T-helper 2 cell treated with Interferon-gamma antibody and Interleukin-4, amounts not matched to agents 5 μg/mL and 100 μg/mL, for 36 hours (primary cell): Measurements from ENCODE around the gene ACSF3.

Experiments used
- DNase-seq: peaks from one replicate; pipeline ENCODE4 v3.0.0; 2021; ENCODE audit warnings: low spot score
- H3K27ac Mint-ChIP-seq: one replicate; pipeline ENCODE4 v1.8.0; 2021; ENCODE audit warnings: mild to moderate bottlenecking, mixed read lengths
- H3K27me3 Mint-ChIP-seq: one replicate; pipeline ENCODE4 v1.8.0; 2021; ENCODE audit warnings: low read depth, mixed read lengths
- H3K36me3 Mint-ChIP-seq: one replicate; pipeline ENCODE4 v1.8.0; 2021; ENCODE audit warnings: low read depth, mixed read lengths
- H3K4me1 Mint-ChIP-seq: one replicate; pipeline ENCODE4 v1.8.0; 2021; ENCODE audit warnings: low read depth, mixed read lengths
- H3K4me3 Mint-ChIP-seq: one replicate; pipeline ENCODE4 v1.8.0; 2022; ENCODE audit warnings: mild to moderate bottlenecking, moderate library complexity, mixed read lengths
- H3K9me3 Mint-ChIP-seq: one replicate; pipeline ENCODE4 v1.8.0; 2021; ENCODE audit warnings: mixed read lengths

ACSF3 gene

DNA sequence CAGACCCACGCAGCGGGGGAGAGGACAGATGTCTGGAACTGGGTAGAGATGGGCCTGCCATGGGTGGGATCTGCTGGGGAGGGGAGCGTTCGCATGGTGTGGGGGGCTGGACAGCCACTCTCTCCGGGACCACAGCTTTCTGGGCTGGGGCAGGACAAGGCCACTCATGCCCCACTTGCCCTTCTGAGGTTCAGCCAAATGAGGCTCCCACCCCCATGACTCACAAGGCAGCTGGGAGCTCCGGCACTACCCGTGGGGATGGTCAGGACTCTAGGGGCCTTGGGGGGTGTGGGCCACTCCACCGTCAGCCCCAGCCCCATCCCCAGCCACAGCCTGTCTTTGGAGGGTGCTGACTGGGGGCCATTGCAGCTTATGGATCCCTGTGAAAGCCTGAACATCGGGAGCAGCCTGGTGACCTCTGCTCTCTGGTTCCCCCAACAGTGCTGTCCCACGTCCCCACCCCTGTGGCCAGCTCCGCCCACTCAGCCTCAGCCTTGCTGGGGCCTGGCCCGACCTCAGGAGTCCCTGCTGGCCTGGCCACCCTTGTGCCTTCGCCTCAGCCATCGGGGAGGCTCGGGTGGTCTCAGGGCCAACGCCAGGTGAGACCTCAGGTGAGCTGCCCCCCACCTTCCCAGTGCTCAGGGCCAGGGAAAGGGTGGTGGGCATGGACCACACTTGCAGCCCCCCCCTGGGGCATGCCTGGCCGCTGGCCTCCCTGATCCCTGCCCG, 73.2 kb downstream of the ACSF3 start:
- H3K27ac Mint-ChIP-seq, result no peak overlapping the region
- H3K27me3 Mint-ChIP-seq, result no peaks in the 10 kb centered on the region
- H3K4me3 Mint-ChIP-seq, result no peak overlapping the region
- H3K9me3 Mint-ChIP-seq, result no peaks in the 10 kb centered on the region
- no peaks in the 10 kb centered on the region for H3K36me3 Mint-ChIP-seq
- peaks cover 5% of the 10 kb centered on the region for H3K4me1 Mint-ChIP-seq
- no peak for DNase-seq

GRCh38 chr16:89167425-89167941, 73.8 kb downstream of the ACSF3 start:
- peak; percentile 74 for DNase-seq
- H3K4me1 Mint-ChIP-seq, result peaks cover 5% of the 10 kb centered on the region
- H3K27me3 Mint-ChIP-seq, result no peaks in the 10 kb centered on the region
- no peak overlapping the region for H3K4me3 Mint-ChIP-seq
- H3K27ac Mint-ChIP-seq, result no peak overlapping the region
- H3K36me3 Mint-ChIP-seq, result no peaks in the 10 kb centered on the region
- no peaks in the 10 kb centered on the region for H3K9me3 Mint-ChIP-seq

DNA sequence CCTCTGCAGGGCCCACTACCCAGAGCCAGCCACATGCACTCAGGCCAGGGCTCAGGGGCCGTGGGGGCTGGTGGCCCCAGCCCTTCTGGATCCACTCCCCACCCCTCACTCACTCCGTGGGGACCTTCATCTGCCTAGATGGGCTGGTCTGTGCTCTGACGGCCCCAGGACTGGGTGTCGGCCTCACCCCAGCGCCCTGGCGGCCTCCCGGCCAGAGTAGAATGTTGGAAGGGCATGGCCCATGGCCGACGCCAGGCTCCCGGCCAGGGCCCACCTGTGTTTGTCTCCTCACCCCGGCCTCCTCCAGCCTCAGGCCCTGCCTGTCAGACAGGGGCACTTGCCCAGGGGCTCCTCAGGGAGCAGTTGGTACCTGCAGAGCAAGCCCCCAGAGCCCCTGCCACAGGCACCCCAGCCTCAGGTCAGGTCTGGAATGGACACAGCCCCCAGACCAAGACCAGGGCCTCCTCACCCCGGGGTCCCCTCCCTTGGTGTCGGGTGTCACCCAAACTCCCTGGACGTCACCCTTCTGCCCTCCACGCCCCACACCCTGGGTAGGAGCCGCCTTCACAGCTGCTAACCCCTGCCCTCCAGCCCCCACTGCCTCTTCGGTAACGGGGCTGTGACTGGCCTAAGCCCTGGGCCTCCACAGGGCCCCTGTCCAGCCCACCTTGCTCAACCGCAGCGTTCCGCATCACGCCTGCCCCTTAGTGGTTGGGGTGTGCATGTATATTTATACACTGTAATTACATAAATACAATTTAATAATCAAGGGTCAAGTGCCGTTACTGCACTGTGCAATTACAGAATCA, 74.9 kb downstream of the ACSF3 start:
- Mint-ChIP-seq H3K27ac (no peak overlapping the region), H3K9me3 (no peaks in the 10 kb centered on the region), H3K4me3 (no peak overlapping the region), H3K36me3 (no peaks in the 10 kb centered on the region), H3K4me1 (peaks cover 5% of the 10 kb centered on the region), H3K27me3 (no peaks in the 10 kb centered on the region)
- no peak for DNase-seq

- H3K9me3 Mint-ChIP-seq, result no peaks in the 10 kb centered on the region
- no peaks in the 10 kb centered on the region for H3K27me3 Mint-ChIP-seq
- H3K27ac Mint-ChIP-seq, result no peak overlapping the region
- H3K4me1 Mint-ChIP-seq, result peaks cover 5% of the 10 kb centered on the region
- DNase-seq, result no peak
- H3K36me3 Mint-ChIP-seq, result no peaks in the 10 kb centered on the region
- no peak overlapping the region for H3K4me3 Mint-ChIP-seq
Observed at GRCh38 chr16:89169778-89170177, 76.1 kb downstream of the ACSF3 start.

DNA sequence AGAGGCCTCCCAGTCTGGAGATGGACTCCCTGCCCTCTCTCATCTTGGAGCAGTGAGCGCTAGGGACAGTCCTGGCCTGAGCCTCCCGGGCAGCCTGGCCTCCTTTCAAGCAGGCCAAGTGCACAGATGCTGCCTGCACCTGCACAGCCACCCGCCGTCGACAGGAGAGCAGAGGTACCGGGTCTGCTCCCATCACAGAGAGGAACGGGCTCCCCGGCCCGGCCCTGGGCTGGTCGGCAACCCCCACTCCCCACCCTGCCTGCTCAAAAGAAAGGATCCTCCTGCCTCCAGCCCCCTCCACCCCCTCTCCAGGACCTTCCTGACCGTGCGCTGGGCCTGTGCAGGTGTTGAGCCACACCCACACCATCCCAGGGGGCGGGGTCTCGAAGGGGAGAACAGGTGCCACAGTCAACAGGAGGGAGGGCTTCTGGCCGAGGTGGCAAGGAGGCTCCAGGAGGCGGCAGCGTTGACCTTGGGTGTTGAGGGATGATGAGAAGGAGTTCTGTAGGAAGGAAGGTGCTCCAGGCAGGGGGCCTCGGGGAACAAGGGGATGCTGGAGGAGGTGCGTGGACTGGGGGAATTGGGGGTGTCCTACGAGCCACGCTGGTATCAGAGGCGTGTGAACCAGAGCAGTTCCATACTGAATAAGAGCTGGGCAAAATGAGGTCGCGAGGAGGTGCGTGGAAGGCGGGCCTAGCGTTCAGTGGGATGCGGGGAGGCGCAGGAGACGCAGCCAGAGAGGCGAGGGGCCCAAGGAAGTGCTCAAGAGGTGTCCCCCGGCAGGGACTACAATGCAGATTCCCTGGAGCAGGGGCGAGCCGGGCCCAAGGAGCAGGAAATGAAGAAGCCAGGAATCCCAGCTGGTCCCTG, 76.9 kb downstream of the ACSF3 start:
- DNase-seq, result no peak
- Mint-ChIP-seq H3K9me3 (no peaks in the 10 kb centered on the region), H3K36me3 (no peaks in the 10 kb centered on the region), H3K4me3 (peak overlapping the region; percentile 68), H3K27me3 (no peaks in the 10 kb centered on the region), H3K27ac (no peak overlapping the region), H3K4me1 (peaks cover 5% of the 10 kb centered on the region)

DNA sequence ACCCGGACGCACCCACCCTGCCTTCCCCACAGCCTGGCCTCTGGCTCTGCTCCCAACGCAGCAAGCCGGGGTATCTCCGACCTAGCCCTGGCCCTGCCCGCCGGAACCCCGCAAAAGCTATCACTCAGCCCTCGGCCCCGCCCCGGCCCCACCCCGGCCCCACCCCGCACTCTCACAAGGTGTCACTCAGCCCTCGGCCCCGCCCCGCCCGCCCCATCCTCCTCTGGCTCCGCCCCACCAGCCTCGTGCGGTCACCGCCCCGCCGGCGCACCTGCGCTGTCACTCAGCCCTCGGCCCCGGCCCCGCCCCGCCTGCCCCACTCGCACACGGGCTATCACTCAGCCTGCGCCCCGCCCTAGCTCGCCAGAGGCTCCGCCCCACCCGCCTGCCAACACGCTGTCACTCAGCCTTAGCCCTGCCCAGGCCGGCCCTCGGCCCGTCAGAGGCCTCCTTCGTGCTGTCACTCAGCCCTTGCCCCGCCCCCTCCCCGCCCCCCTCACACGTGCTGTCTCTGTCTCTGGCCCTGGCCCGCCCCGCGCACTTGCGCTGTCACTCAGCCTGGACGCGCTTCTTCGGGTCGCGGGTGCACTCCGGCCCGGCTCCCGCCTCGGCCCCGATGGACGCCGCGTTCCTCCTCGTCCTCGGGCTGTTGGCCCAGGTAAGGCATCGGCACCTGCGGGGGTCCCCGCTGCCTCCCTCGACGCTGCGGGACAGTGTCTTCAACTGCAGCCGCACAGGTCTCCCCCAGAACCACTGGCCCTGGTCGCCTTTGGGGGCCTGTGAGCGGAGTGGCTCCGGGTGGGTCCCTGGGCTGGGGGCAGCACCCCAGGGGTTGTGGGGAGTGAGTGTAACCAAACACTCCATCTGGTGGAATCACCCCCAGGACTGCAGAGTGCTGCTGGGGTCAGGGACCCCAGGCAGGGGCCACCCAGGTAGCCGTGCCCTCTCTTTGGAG, 77.8 kb downstream of the ACSF3 start, which contains the start of gene CDH15:
TSS of gene CDH15 (plus strand) at position 533 of the 955 bp plus-strand sequence. CDS start at position 617, 84 bp downstream.
- Mint-ChIP-seq H3K4me1 (peaks cover 5% of the 10 kb centered on the region), H3K9me3 (no peaks in the 10 kb centered on the region), H3K27ac (no peak within 1 kb of the TSS), H3K36me3 (no peaks in the 10 kb centered on the region), H3K27me3 (no peaks in the 10 kb centered on the region), H3K4me3 (peak within 1 kb of the TSS; percentile 68)
- peak; percentile 88 for DNase-seq

DNA sequence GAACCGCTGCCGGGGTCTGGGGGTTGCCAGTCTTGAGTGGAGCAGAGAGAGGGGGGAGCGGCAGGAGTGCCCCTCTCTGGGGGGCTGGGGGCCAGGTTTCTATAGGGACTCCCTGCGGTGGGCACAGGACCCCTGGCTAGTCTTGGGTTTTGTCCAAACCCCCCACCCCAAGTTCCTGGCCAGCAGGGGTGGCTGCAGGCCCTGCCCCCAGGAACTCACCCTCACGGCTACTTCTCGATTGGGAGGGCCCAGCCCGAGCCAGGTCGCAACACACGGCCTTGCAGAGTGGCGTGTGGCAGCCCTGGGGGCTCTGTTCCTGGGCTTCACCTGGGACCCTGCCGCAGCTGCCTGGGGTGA, 78.5 kb downstream of the ACSF3 start:
- no peaks in the 10 kb centered on the region for H3K27me3 Mint-ChIP-seq
- H3K27ac Mint-ChIP-seq, result no peak overlapping the region
- no peak overlapping the region for H3K4me3 Mint-ChIP-seq
- H3K9me3 Mint-ChIP-seq, result no peaks in the 10 kb centered on the region
- peaks cover 5% of the 10 kb centered on the region for H3K4me1 Mint-ChIP-seq
- no peaks in the 10 kb centered on the region for H3K36me3 Mint-ChIP-seq
- DNase-seq, result no peak

GRCh38 chr16:89172528-89173173, 79.0 kb downstream of the ACSF3 start:
- no peak overlapping the region for H3K4me3 Mint-ChIP-seq
- H3K9me3 Mint-ChIP-seq, result no peaks in the 10 kb centered on the region
- DNase-seq, result no peak
- H3K27ac Mint-ChIP-seq, result no peak overlapping the region
- H3K4me1 Mint-ChIP-seq, result peaks cover 5% of the 10 kb centered on the region
- no peaks in the 10 kb centered on the region for H3K36me3 Mint-ChIP-seq
- H3K27me3 Mint-ChIP-seq, result no peaks in the 10 kb centered on the region

- H3K4me3 Mint-ChIP-seq, result no peak overlapping the region
Observed at GRCh38 chr16:89173174-89173921, 79.7 kb downstream of the ACSF3 start.

DNA sequence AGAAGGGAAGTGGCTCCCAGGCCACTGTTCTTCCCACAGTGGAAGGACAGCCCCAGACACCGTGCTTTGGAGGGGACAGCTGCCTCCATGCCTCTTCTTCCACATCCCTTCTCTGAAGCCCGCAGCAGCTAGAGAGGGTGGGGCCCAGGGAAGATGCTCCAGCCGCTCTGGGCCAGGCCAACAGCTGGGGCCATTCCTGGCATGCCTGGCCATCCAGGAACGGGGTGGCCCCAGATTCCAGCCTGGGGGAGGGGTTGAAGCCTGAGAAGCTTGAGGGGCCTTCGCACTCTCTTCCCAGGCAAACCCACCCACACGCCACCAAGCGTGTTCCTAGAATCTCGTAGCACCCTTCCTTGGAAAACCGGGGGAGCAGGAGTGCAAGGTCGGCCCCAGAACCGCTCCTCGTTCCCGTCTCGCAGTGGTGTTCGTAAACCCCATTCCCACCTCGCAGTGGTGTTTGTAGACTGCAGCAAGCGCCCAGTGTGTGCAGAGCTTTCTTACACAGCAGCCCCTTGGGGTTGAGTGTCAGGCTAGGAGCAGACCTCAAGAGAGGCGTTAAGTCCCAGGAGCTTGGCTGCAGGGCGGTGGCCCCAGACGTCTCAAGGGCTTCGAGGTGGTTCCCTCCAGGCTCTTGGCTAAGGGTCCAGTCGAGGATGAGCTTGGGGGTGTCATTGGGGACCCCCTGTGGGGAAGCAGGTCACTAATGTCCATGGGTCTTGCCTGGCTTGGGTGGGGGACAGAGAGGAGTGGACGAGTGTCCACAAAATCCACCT, 80.6 kb downstream of the ACSF3 start:
- H3K36me3 Mint-ChIP-seq, result no peaks in the 10 kb centered on the region
- peaks cover 5% of the 10 kb centered on the region for H3K4me1 Mint-ChIP-seq
- no peak overlapping the region for H3K27ac Mint-ChIP-seq
- no peak for DNase-seq
- H3K9me3 Mint-ChIP-seq, result no peaks in the 10 kb centered on the region
- no peaks in the 10 kb centered on the region for H3K27me3 Mint-ChIP-seq
- no peak overlapping the region for H3K4me3 Mint-ChIP-seq

More at GRCh38 chr16:89173174-89173921, 79.7 kb downstream of the ACSF3 start:
- no peaks in the 10 kb centered on the region for H3K27me3 Mint-ChIP-seq
- no peaks in the 10 kb centered on the region for H3K36me3 Mint-ChIP-seq
- H3K9me3 Mint-ChIP-seq, result no peaks in the 10 kb centered on the region
- no peak for DNase-seq
- H3K27ac Mint-ChIP-seq, result no peak overlapping the region
- H3K4me1 Mint-ChIP-seq, result peaks cover 5% of the 10 kb centered on the region

- Mint-ChIP-seq H3K36me3 (no peaks in the 10 kb centered on the region), H3K27ac (no peak overlapping the region), H3K9me3 (no peaks in the 10 kb centered on the region), H3K4me3 (no peak overlapping the region), H3K4me1 (peaks cover 5% of the 10 kb centered on the region), H3K27me3 (no peaks in the 10 kb centered on the region)
- DNase-seq, result no peak
Observed at GRCh38 chr16:89174877-89175276, 81.2 kb downstream of the ACSF3 start.
